Caki2 (cell line): ENCODE measurements around the gene SLC38A8. TPM values are rescaled to one million over a fixed set of nuclear protein-coding genes. Genes with fewer than 3 reads are reported as not detected.

Experiments used
- DNase-seq: peaks from one replicate; pipeline ENCODE4 v3.0.0-alpha.2; 2015; ENCODE audit warnings: low read depth
- in situ Hi-C: cut with HindIII; loops from 2 replicates; pipeline ENCODE4 v1.10.0; 2016; ENCODE audit warnings: low sequenced_read_pairs, low pct_unique_long_range_greater_than_20kb, mixed read lengths
- total RNA-seq: library from RNA; depleted of rRNA; stranded (reverse); fragments of >200 nt; shearing (Covaris generic); gene quantifications from 2 replicates; pipeline ENCODE4 v1.2.3, GENCODE V29; 2014; ENCODE audit warnings: low replicate concordance

Gene SLC38A8
- total RNA-seq, 1 experiment from 2014 or later, result not detected

- in situ Hi-C loops, result no loop called here
- no peak for DNase-seq
These were observed 53.3 kb downstream of the SLC38A8 start for GRCh38 chr16:83989300-83989699.

GRCh38 chr16:83983491-83983890 is 59.1 kb downstream of the SLC38A8 start:
- DNase-seq, result no peak
- in situ Hi-C loops, result no loop called here

- DNase-seq, result no peak
- in situ Hi-C loops, result no loop called here
These were observed 60.8 kb downstream of the SLC38A8 start for GRCh38 chr16:83981799-83982198.

- in situ Hi-C loops, result no loop called here
- DNase-seq, result no peak
These were observed 61.8 kb downstream of the SLC38A8 start for GRCh38 chr16:83980794-83981193.

GRCh38 chr16:83979441-83979840 is 63.2 kb downstream of the SLC38A8 start:
- no peak for DNase-seq
- in situ Hi-C loops, result no loop called here

GRCh38 chr16:83978401-83978904 is 64.1 kb downstream of the SLC38A8 start:
- DNase-seq, result no peak
- in situ Hi-C loops, result no loop called here

- in situ Hi-C loops, result no loop called here
- DNase-seq, result no peak
These were observed 65.4 kb downstream of the SLC38A8 start for GRCh38 chr16:83977056-83977815.

GRCh38 chr16:83975590-83976260 is 66.9 kb downstream of the SLC38A8 start:
- DNase-seq, result no peak
- in situ Hi-C loops, result no loop called here

- DNase-seq, result no peak
- in situ Hi-C loops, result no loop called here
These were observed 68.1 kb downstream of the SLC38A8 start for GRCh38 chr16:83974475-83974874.

- in situ Hi-C loops, result no loop called here
- no peak for DNase-seq
These were observed 68.8 kb downstream of the SLC38A8 start for GRCh38 chr16:83973581-83974385.

GRCh38 chr16:83973077-83973476 is 69.5 kb downstream of the SLC38A8 start:
- DNase-seq, result no peak
- in situ Hi-C loops, result no loop called here

- in situ Hi-C loops, result no loop called here
- no peak for DNase-seq
These were observed 70.2 kb downstream of the SLC38A8 start for GRCh38 chr16:83972256-83973008.

GRCh38 chr16:83971165-83972130 is 71.1 kb downstream of the SLC38A8 start:
- in situ Hi-C loops, result no loop called here
- no peak for DNase-seq

GRCh38 chr16:83970430-83970815 is 72.2 kb downstream of the SLC38A8 start:
- DNase-seq, result no peak
- in situ Hi-C loops, result no loop called here

GRCh38 chr16:83969771-83970429 is 72.7 kb downstream of the SLC38A8 start:
- in situ Hi-C loops, result no loop called here
- DNase-seq, result no peak

GRCh38 chr16:83968891-83969649 is 73.5 kb downstream of the SLC38A8 start:
- no peak for DNase-seq
- in situ Hi-C loops, result no loop called here
